Measurements from ENCODE around the gene FKBP10. TPM values are rescaled to one million over a fixed set of nuclear protein-coding genes. Genes with fewer than 3 reads are reported as not detected.

Gene FKBP10
- total and polyA plus RNA-seq, 2 experiments from 2014 or later = 88.0 to 290 TPM

Small RNA genes lying within 50 kb of the gene (small RNA-seq; reads per million reads assigned to genes)
- gene AC125257.2 = not detected

Other genes starting within 250 kb of the FKBP10 start
- not detected in 2 replicates for gene KRT9, start 240.9 kb upstream of the FKBP10 start, total RNA-seq
- not detected in 2 replicates for gene KRT9, start 240.9 kb upstream of the FKBP10 start, polyA plus RNA-seq
- 0.33 TPM in 1 of 2 replicates, not detected in the other for gene KRT14, start 226.1 kb upstream of the FKBP10 start, total RNA-seq
- 1.1 and 1.9 TPM in 2 replicates for gene KRT14, start 226.1 kb upstream of the FKBP10 start, polyA plus RNA-seq
- gene KRT16, start 200.2 kb upstream of the FKBP10 start, total RNA-seq = 0.90 and 1.1 TPM in 2 replicates
- 2.5 and 4.8 TPM in 2 replicates for gene KRT16, start 200.2 kb upstream of the FKBP10 start, polyA plus RNA-seq
- 41.5 and 59.5 TPM in 2 replicates for gene KRT17, start 188.4 kb upstream of the FKBP10 start, total RNA-seq
- 118 and 145 TPM in 2 replicates for gene KRT17, start 188.4 kb upstream of the FKBP10 start, polyA plus RNA-seq
- 180 and 192 TPM in 2 replicates for gene EIF1, start 124.1 kb upstream of the FKBP10 start, total RNA-seq
- gene EIF1, start 124.1 kb upstream of the FKBP10 start, polyA plus RNA-seq = 977 and 989 TPM in 2 replicates
- not detected in 2 replicates for gene GAST, start 100.7 kb upstream of the FKBP10 start, total RNA-seq
- gene GAST, start 100.7 kb upstream of the FKBP10 start, polyA plus RNA-seq = 2.3 TPM in 1 of 2 replicates, not detected in the other
- gene HAP1, start 78.4 kb upstream of the FKBP10 start, total RNA-seq = 0.03 and 0.08 TPM in 2 replicates
- 0.18 and 0.44 TPM in 2 replicates for gene HAP1, start 78.4 kb upstream of the FKBP10 start, polyA plus RNA-seq
- 162 and 209 TPM in 2 replicates for gene JUP, start 26.3 kb upstream of the FKBP10 start, total RNA-seq
- 191 and 214 TPM in 2 replicates for gene JUP, start 26.3 kb upstream of the FKBP10 start, polyA plus RNA-seq
- 62.6 and 66.2 TPM in 2 replicates for gene P3H4, start 1.1 kb upstream of the FKBP10 start, total RNA-seq
- 109 and 110 TPM in 2 replicates for gene P3H4, start 1.1 kb upstream of the FKBP10 start, polyA plus RNA-seq
- gene NT5C3B, start 23.2 kb downstream of the FKBP10 start, total RNA-seq = 47.7 and 51.8 TPM in 2 replicates
- gene NT5C3B, start 23.2 kb downstream of the FKBP10 start, polyA plus RNA-seq = 85.1 and 87.8 TPM in 2 replicates
- gene KLHL10, start 24.8 kb downstream of the FKBP10 start, total RNA-seq = 0.43 TPM in 1 of 2 replicates, not detected in the other
- not detected in 2 replicates for gene KLHL10, start 24.8 kb downstream of the FKBP10 start, polyA plus RNA-seq
- gene KLHL11, start 52.4 kb downstream of the FKBP10 start, total RNA-seq = 21.5 and 25.2 TPM in 2 replicates
- gene KLHL11, start 52.4 kb downstream of the FKBP10 start, polyA plus RNA-seq = 9.0 and 10.0 TPM in 2 replicates
- gene ACLY, start 105.9 kb downstream of the FKBP10 start, total RNA-seq = 157 and 167 TPM in 2 replicates
- gene ACLY, start 105.9 kb downstream of the FKBP10 start, polyA plus RNA-seq = 82.1 and 101 TPM in 2 replicates
- gene ODAD4, start 117.6 kb downstream of the FKBP10 start, total RNA-seq = 0.52 and 0.53 TPM in 2 replicates
- gene ODAD4, start 117.6 kb downstream of the FKBP10 start, polyA plus RNA-seq = 0.75 and 0.76 TPM in 2 replicates
- 59.8 and 61.4 TPM in 2 replicates for gene CNP, start 153.8 kb downstream of the FKBP10 start, total RNA-seq
- gene CNP, start 153.8 kb downstream of the FKBP10 start, polyA plus RNA-seq = 77.7 and 97.0 TPM in 2 replicates
- 73.6 and 86.3 TPM in 2 replicates for gene DNAJC7, start 204.4 kb downstream of the FKBP10 start, total RNA-seq
- 50.1 and 61.7 TPM in 2 replicates for gene DNAJC7, start 204.4 kb downstream of the FKBP10 start, polyA plus RNA-seq
- 37.5 and 40.8 TPM in 2 replicates for gene NKIRAS2, start 207.1 kb downstream of the FKBP10 start, total RNA-seq
- gene NKIRAS2, start 207.1 kb downstream of the FKBP10 start, polyA plus RNA-seq = 55.0 and 57.2 TPM in 2 replicates
- 1.1 and 1.9 TPM in 2 replicates for gene C17orf113, start 237.6 kb downstream of the FKBP10 start, total RNA-seq
- 0.46 and 1.2 TPM in 2 replicates for gene C17orf113, start 237.6 kb downstream of the FKBP10 start, polyA plus RNA-seq

All from hepatocyte (in vitro differentiated cells).